Uterus (tissue), 2 donors: ENCODE measurements around the gene PPFIA4.

Experiments used
- CTCF ChIP-seq, 4 experiments: fragments of 200-600 bp in 2 of 4; fragments of 450-650 bp in 2 of 4; sonication (generic) in 2 of 4; IDR thresholded peaks; one replicate each; pipeline ENCODE4 v1.5.1; 2016 to 2019; ENCODE audit warnings: antibody characterized with exemption in 4 of 4, mild to moderate bottlenecking in 2 of 4, moderate library complexity in 1 of 4
- POLR2A ChIP-seq, 2 donors: fragments of 450-650 bp; IDR thresholded peaks; one replicate each; pipeline ENCODE4 v1.6.1; 2016; ENCODE audit warnings: antibody characterized with exemption in 2 of 2, mild to moderate bottlenecking in 1 of 2, moderate library complexity in 1 of 2

- TF ChIP-seq CTCF (IDR thresholded peaks at IDR 0.05) (no peak), POLR2A (IDR thresholded peaks at IDR 0.05) (no peak)
These were observed 72.7 kb downstream of the PPFIA4 start for GRCh38 chr1:203098914-203099520.
